RWPE2 (cell line): Measurements from ENCODE around the gene CENPM.

Experiments
- ATAC-seq: fragments of 200-7000 bp; cut with Tn5 transposase; 3 replicates; pipeline ENCODE4 v1.9.1; 2021; ENCODE audit warnings: low read depth
- DNase-seq: peaks from one replicate; pipeline ENCODE4 v3.0.0-alpha.2; 2020; ENCODE audit warnings: low spot score
- H3K27ac ChIP-seq: fragments of 450-650 bp; 2 replicates; pipeline ENCODE4 v1.5.1; 2017; ENCODE audit warnings: mild to moderate bottlenecking; ENCODE audit not compliant: poor library complexity, severe bottlenecking
- H3K27me3 ChIP-seq: fragments of 250-450 bp; sonication (Bioruptor Pico); 2 replicates; pipeline ENCODE4 v1.5.1; 2021; ENCODE audit warnings: mild to moderate bottlenecking, moderate library complexity; ENCODE audit not compliant: insufficient read depth, poor library complexity, severe bottlenecking
- H3K36me3 ChIP-seq: fragments of 250-450 bp; sonication (Bioruptor Pico); 2 replicates; pipeline ENCODE4 v1.5.1; 2020; ENCODE audit warnings: low read depth, mild to moderate bottlenecking, moderate library complexity
- H3K4me1 ChIP-seq: fragments of 250-450 bp; sonication (Bioruptor Pico); 2 replicates; pipeline ENCODE4 v1.5.1; 2021; ENCODE audit warnings: mild to moderate bottlenecking, moderate library complexity; ENCODE audit not compliant: insufficient read depth, poor library complexity, severe bottlenecking
- H3K4me3 ChIP-seq: fragments of 250-450 bp; sonication (Bioruptor Pico); 2 replicates; pipeline ENCODE4 v1.5.1; 2021; ENCODE audit warnings: mild to moderate bottlenecking, moderate library complexity; ENCODE audit not compliant: severe bottlenecking
- H3K9me3 ChIP-seq: fragments of 250-450 bp; sonication (Bioruptor Pico); 2 replicates; pipeline ENCODE4 v1.5.1; 2021; ENCODE audit warnings: mild to moderate bottlenecking, moderate library complexity; ENCODE audit not compliant: severe bottlenecking
- CTCF ChIP-seq: fragments of 450-650 bp; IDR thresholded peaks from one replicate; pipeline ENCODE4 v1.5.1; 2017; ENCODE audit warnings: mild to moderate bottlenecking, moderate library complexity; ENCODE audit not compliant: poor library complexity, severe bottlenecking

Gene CENPM

GRCh38 chr22:41902016-41902415 is 44.9 kb downstream of the CENPM start:
- H3K4me1 ChIP-seq = no peaks in the 10 kb centered on the region
- TF ChIP-seq CTCF = no peak
- H3K9me3 ChIP-seq = no peaks in the 10 kb centered on the region
- no peaks in the 10 kb centered on the region for H3K27me3 ChIP-seq
- H3K4me3 ChIP-seq = no peak overlapping the region
- DNase-seq (no peak), ATAC-seq (no peak)
- peaks cover 87% of the 10 kb centered on the region for H3K36me3 ChIP-seq
- no peak overlapping the region for H3K27ac ChIP-seq

GRCh38 chr22:41900652-41901312 is 46.2 kb downstream of the CENPM start:
- Histone ChIP-seq H3K36me3 (peaks cover 94% of the 10 kb centered on the region), H3K9me3 (no peaks in the 10 kb centered on the region), H3K27ac (no peak overlapping the region), H3K27me3 (no peaks in the 10 kb centered on the region), H3K4me1 (no peaks in the 10 kb centered on the region), H3K4me3 (no peak overlapping the region)
- DNase-seq (no peak), ATAC-seq (no peak)
- no peak for TF ChIP-seq CTCF

GRCh38 chr22:41899992-41900651 is 46.8 kb downstream of the CENPM start:
- ATAC-seq = no peak
- Histone ChIP-seq H3K36me3 (peaks cover 100% of the 10 kb centered on the region), H3K9me3 (no peaks in the 10 kb centered on the region), H3K4me3 (no peak overlapping the region), H3K4me1 (no peaks in the 10 kb centered on the region), H3K27ac (no peak overlapping the region), H3K27me3 (no peaks in the 10 kb centered on the region)
- no peak for TF ChIP-seq CTCF
- no peak for DNase-seq

GRCh38 chr22:41899110-41899509 is 47.8 kb downstream of the CENPM start:
- no peak for ATAC-seq
- no peak for DNase-seq
- H3K4me1 ChIP-seq = no peaks in the 10 kb centered on the region
- H3K27me3 ChIP-seq = no peaks in the 10 kb centered on the region
- no peaks in the 10 kb centered on the region for H3K9me3 ChIP-seq
- no peak overlapping the region for H3K4me3 ChIP-seq
- TF ChIP-seq CTCF = no peak
- H3K27ac ChIP-seq = no peak overlapping the region
- peaks cover 100% of the 10 kb centered on the region for H3K36me3 ChIP-seq

- Histone ChIP-seq H3K27ac (no peak overlapping the region), H3K27me3 (no peaks in the 10 kb centered on the region), H3K9me3 (no peaks in the 10 kb centered on the region), H3K36me3 (peaks cover 100% of the 10 kb centered on the region), H3K4me3 (no peak overlapping the region), H3K4me1 (no peaks in the 10 kb centered on the region)
- no peak for TF ChIP-seq CTCF
- DNase-seq (no peak), ATAC-seq (no peak)
These were observed 48.3 kb downstream of the CENPM start for GRCh38 chr22:41898645-41899044.
